G401 (cell line): Measurements from ENCODE around the gene CCDC78. TPM values are rescaled to one million over a fixed set of nuclear protein-coding genes. Genes with fewer than 3 reads are reported as not detected.

Experiments used
- DNase-seq: peaks from one replicate; pipeline ENCODE4 v3.0.0-alpha.2; 2015; ENCODE audit warnings: low spot score
- in situ Hi-C: cut with HindIII; loops from 2 replicates; pipeline ENCODE4 v1.10.0; 2016; ENCODE audit warnings: low sequenced_read_pairs, mixed read lengths
- total RNA-seq: library from RNA; depleted of rRNA; stranded (reverse); fragments of >200 nt; shearing (Covaris generic); gene quantifications from 2 replicates; pipeline ENCODE4 v1.2.3, GENCODE V29; 2014; rRNA removed

The CCDC78 gene
- total RNA-seq, 1 experiment from 2014 or later: 26.4 TPM

GRCh38 chr16:677316-678190, 48.7 kb downstream of the CCDC78 start:
- DNase-seq: no peak
- in situ Hi-C loops: no loop called here

GRCh38 chr16:676913-677312, 49.3 kb downstream of the CCDC78 start:
- no peak for DNase-seq

GRCh38 chr16:676565-676902, 49.7 kb downstream of the CCDC78 start:
- no peak for DNase-seq
- in situ Hi-C loops: no loop called here

More at GRCh38 chr16:676913-677312, 49.3 kb downstream of the CCDC78 start:
- in situ Hi-C loops: no loop called here

- in situ Hi-C loops: no loop called here
- DNase-seq: no peak
Measured at GRCh38 chr16:675884-676564, 50.2 kb downstream of the CCDC78 start.

GRCh38 chr16:674968-675883, 51.0 kb downstream of the CCDC78 start, which contains the start of gene RHBDL1:
TSS of gene RHBDL1 (plus strand) at chr16:675671. CDS start at chr16:675791, 120 bp downstream.
- peak; percentile 37 for DNase-seq
- in situ Hi-C loops: no loop called here

GRCh38 chr16:674214-674881, 51.9 kb downstream of the CCDC78 start:
- in situ Hi-C loops: no loop called here

GRCh38 chr16:673399-673991, 52.7 kb downstream of the CCDC78 start:
- in situ Hi-C loops: no loop called here
- no peak for DNase-seq

More at GRCh38 chr16:674214-674881, 51.9 kb downstream of the CCDC78 start:
- no peak for DNase-seq

GRCh38 chr16:672851-673250, 53.4 kb downstream of the CCDC78 start:
- DNase-seq: no peak
- in situ Hi-C loops: no loop called here

Other genes with a start within 250 kb of the CCDC78 start
- 38.8 and 54.3 TPM in 2 replicates for gene CAPN15, start 198.7 kb downstream of the CCDC78 start, total RNA-seq
- 0.41 and 2.3 TPM in 2 replicates for gene PRR35, start 166.0 kb downstream of the CCDC78 start, total RNA-seq
- gene NHLRC4, start 159.4 kb downstream of the CCDC78 start, total RNA-seq: 2.7 and 4.1 TPM in 2 replicates
- 38.8 and 54.4 TPM in 2 replicates for gene PIGQ, start 156.5 kb downstream of the CCDC78 start, total RNA-seq
- 28.6 and 32.2 TPM in 2 replicates for gene RAB40C, start 136.4 kb downstream of the CCDC78 start, total RNA-seq
- 44.6 and 64.4 TPM in 2 replicates for gene WFIKKN1, start 95.5 kb downstream of the CCDC78 start, total RNA-seq
- 119 and 161 TPM in 2 replicates for gene METTL26, start 90.1 kb downstream of the CCDC78 start, total RNA-seq
- 65.4 and 108 TPM in 2 replicates for gene MCRIP2, start 84.6 kb downstream of the CCDC78 start, total RNA-seq
- gene WDR90, start 77.1 kb downstream of the CCDC78 start, total RNA-seq: 25.0 and 39.8 TPM in 2 replicates
- gene RHOT2, start 58.3 kb downstream of the CCDC78 start, total RNA-seq: 83.4 and 104 TPM in 2 replicates
- gene RHBDL1, start 50.8 kb downstream of the CCDC78 start, total RNA-seq: 1.1 and 1.5 TPM in 2 replicates
- gene STUB1, start 46.0 kb downstream of the CCDC78 start, total RNA-seq: 145 and 207 TPM in 2 replicates
- gene JMJD8, start 42.1 kb downstream of the CCDC78 start, total RNA-seq: 3.8 and 4.0 TPM in 2 replicates
- 6.2 and 7.9 TPM in 2 replicates for gene WDR24, start 36.0 kb downstream of the CCDC78 start, total RNA-seq
- 14.6 and 19.4 TPM in 2 replicates for gene FBXL16, start 20.6 kb downstream of the CCDC78 start, total RNA-seq
- gene METRN, start 11.3 kb downstream of the CCDC78 start, total RNA-seq: 428 and 493 TPM in 2 replicates
- gene ANTKMT, start 5.3 kb downstream of the CCDC78 start, total RNA-seq: 45.5 and 47.6 TPM in 2 replicates
- gene HAGHL, start 663 bp upstream of the CCDC78 start, total RNA-seq: 42.3 and 43.1 TPM in 2 replicates
- 29.6 and 49.4 TPM in 2 replicates for gene CIAO3, start 14.6 kb upstream of the CCDC78 start, total RNA-seq
- 0.14 and 1.8 TPM in 2 replicates for gene MSLN, start 34.3 kb upstream of the CCDC78 start, total RNA-seq
- 69.3 and 95.5 TPM in 2 replicates for gene RPUSD1, start 61.9 kb upstream of the CCDC78 start, total RNA-seq
- 60.2 and 61.4 TPM in 2 replicates for gene CHTF18, start 62.2 kb upstream of the CCDC78 start, total RNA-seq
- 0.17 TPM in 1 of 2 replicates, not detected in the other for gene GNG13, start 74.3 kb upstream of the CCDC78 start, total RNA-seq
- gene LMF1, start 244.5 kb upstream of the CCDC78 start, total RNA-seq: 25.9 and 34.1 TPM in 2 replicates